NCI-H2196 treated with DMSO at 0.1 percent for 48 hours (cell line): ENCODE measurements around the gene MTM1.

Source experiments
- DNase-seq: peaks from one replicate; lab custom pipeline; 2025; ENCODE audit not compliant: unreplicated experiment; lab: John Stamatoyannopoulos, UW

The MTM1 gene

DNA sequence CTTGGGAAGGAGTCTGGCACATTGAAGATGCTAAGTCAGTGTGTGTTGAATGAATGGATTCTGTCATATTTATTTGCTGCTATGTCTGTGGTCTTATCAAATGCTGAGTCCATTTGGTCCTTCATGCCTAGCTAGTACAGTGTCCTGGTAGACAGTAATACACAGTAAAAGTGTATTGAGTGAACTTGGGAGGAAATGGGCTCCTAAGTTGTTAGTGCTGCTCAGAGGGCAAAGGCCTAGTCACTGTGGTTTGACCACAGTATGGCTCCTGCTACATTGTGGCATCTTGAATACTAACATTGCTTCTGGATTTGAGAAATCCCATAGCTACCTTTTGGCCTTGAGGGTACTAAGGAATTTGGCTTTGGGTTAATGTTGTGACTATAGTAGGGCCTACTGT is 33.9 kb downstream of the MTM1 start:
- no peak for DNase-seq

DNA sequence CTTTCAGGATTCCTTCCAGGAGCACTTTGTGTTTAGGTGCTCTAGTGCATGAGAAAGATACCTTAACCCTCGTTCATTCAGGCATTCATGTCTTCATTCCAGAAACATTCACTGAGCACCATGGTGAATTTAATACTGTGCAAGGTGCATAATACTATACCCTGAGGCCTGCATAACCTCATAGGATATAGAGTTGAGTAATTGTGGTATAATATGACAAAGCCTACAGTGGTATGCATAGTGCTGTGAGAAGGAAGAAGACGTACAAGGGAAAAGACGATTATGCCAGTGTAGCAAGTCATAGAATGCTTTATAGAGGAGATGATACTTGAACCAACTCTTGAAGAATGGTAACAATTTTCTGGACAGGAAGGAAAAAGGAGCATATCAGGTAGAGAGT is 34.3 kb downstream of the MTM1 start:
- no peak for DNase-seq

DNA sequence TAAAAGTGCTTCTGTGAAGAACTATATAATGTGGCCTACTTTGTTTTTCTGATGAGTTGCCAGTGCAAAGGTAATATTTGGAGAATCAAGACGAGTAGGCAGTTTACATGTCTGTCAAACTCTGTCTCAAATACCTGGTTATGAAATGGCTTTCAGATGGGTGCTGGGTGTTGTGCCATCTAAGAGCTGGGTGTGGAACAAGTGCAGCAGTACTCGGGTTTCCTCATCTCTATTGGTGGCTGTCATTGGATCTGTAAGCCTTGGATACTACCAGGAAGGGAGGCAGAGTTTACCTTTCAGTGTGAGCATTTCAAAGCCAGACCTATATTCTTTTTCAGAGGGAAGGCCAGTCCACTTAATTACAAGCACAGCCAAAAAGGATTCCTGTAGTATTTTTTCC is 37.2 kb downstream of the MTM1 start:
- DNase-seq, result peak; percentile 1

DNA sequence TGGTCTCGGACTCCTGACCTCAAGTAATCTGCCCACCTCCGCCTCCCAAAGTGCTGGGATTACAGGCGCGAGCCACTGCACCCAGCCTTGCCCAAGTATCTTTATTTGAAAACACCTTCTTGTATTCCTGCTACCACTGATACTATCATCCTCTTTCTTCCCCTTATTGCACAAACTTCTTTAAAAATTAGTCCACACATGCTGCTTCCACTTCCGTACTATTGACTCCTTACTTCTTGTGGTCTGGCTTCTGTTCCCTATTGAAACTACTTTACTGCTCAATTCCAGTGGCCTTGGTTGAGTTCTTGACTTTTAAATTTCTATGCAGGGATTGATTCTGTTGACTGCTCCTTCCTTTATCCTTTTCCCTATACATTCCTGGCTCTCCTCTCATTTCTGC is 38.8 kb downstream of the MTM1 start:
- DNase-seq, result no peak

DNA sequence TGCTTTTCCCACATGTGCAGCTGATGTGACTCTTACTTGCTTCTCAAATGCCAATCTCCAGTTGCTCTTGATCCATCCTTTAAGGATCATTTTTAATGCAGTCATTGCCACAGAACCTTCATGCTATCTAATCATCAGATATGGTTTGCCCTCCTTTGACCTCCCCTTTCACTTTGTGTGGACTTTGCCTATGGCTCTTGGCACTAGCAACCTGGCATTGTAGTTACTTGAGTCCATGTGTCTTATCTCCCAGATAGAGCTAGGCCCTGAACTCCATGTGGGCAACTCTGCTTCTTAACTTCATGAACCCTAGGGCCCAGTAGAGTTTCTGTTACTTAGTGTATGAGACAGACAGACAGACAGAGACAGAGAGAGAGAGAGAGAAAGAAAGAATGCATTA is 41.6 kb downstream of the MTM1 start:
- no peak for DNase-seq

DNA sequence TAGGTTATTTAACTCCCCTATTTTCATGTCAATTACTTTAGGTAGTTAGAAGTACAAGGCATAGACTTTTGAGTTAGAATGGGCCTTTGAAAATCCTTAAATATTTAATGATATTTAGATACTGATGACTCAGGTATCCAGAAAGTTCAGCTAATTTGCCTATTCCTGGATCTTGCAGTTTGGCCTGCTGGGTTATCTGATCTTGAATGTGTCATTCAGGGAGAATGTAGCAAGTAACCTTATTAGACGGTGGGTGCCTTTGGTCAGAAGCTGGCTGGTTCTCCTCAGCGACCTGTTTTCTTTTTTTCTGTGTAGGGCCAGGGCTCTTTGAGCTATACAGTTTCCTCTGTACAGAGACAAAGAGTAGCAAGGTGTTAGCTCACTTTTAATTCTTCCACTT is 42.0 kb downstream of the MTM1 start:
- DNase-seq, result no peak

DNA sequence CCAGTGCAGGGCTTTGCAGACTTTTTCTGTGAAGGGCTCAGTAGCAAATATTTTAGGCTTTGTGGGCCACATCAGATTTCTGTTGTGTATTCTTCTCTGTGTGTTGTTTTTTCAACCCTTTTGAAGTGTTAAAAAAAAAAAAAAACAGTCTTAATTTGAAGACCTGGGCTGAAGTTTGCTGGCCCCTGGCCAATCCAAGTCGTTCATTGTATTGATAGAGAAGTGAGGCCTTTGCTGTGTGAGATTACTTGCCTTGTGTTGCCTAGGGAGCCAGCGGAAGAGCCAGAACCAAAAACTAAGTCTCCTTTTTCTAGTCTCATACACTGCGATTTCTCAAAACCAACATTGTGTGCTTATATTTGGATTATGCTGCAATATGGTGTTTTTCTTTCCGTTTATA is 46.9 kb downstream of the MTM1 start:
- no peak for DNase-seq

DNA sequence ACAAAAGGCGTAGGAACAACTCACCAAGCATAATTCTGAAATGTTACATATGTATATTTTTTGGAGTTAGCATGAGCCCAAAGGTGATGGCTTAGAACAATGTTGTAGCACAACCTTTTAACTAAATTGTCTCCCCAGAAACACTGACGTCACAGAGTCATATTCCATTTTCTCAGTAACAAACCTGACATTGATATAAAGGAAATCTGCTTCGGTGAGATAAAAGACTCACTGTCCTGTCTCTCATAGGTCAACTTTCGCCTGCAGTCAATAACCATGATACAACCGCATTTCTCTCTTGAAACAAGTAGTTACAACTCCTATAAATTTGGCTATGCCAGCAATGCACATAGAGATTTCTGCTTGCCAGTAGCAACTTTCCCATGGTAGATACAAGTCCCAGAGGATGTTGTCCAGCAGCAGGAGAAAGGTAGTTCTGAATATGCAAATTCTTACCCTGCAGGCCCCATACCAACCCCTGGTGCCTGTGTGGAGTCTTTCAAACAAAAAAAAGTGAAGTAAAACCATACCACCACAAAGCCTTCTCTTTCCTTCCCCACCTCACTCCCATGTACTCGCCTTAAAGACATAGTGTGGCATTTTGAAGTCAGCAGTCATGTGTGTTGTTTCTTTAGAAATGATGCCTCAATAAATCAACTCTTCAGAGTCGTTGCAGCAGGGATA is 47.9 kb downstream of the MTM1 start:
- DNase-seq, result no peak

DNA sequence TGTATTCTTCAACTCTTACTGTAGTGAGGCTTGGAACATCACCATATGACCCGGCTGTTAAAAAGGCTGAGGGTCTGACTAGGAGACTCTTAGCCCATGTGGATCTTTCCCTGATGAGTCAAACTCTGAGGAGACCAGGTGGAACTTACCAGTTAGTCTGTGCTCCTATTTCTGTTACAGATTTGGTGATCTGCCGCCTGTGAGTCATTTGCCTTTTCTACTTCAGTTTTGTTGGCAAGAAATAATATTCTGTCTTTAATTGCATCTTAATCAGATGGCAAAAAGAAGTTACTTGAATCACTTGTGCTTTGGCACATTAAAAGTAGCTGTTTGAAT is 48.4 kb downstream of the MTM1 start:
- DNase-seq, result no peak

DNA sequence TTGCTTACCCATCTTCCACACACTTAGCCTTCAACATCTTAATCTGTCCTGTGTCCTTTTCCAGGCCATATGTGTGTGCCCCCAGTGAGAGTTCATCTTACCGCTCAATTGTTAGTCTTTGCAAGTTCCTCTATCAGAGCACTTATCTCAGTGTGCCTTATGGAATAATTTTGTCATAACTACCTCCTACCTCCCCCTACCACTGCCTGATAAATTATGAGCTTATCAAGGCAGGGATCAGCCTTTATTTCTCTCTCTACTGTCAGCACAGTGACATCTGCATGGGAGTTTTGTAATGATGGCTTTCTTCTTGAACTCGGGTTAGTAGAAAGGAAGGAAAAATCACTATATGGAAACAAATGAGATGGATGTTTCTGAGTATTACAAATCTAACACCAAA is 53.2 kb downstream of the MTM1 start:
- no peak for DNase-seq

DNA sequence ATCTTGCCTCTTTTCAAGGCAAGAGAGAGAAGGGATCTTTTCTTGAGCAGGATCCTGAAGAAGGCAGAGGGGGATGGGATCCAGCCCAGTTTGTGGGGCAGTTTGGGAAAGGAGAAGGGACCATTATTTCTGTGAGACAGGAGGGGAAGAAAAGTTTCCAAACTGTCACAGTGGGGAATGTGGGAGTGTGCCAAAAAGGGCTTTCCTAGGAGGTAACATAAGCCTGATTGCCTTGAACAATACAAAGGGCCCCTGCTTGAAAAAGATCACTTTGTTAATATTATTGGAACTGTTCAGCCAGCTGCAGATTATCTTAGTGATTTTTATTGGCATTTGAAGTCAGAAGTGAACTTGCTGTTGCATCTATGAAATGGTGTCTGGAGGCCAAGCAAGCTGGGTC is 55.2 kb downstream of the MTM1 start:
- no peak for DNase-seq

DNA sequence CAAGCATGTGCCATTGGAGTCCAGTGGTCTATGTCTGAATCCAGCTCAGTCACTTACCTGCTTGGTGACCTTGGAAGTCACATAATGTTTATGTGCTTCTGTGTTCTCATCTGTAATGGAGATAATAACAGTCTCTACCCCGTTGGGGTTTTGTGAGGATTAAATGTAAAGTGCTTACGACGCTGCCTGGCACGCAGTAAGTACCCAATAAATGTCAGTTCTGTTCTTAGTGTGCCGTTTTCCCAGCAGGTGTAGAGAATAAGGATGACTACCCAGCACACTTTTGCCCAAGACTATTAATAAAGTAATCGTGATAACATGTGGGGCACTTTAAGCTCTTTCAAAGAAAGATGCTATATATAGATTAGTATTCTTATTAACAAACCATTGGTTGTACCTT is 56.7 kb downstream of the MTM1 start:
- DNase-seq, result no peak

DNA sequence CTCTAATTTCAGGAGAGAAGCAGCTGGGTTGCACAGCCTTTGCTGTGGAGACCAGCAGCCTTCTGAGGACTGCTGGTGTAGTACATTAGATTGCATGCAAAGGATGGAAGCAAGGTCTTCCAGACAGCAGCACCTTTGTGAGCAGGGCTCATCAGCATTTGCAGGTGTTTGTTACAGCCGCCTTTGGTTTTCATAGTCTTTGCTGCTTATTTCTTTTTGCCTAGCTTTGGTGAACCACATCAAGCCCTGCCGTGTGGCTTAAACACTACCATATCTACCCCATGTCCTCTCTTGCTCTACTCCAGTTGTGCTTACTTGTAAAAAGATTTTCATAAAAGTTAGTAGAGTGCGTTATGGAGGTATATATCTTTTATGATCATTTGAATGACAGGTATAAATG is 57.5 kb downstream of the MTM1 start:
- DNase-seq, result no peak

DNA sequence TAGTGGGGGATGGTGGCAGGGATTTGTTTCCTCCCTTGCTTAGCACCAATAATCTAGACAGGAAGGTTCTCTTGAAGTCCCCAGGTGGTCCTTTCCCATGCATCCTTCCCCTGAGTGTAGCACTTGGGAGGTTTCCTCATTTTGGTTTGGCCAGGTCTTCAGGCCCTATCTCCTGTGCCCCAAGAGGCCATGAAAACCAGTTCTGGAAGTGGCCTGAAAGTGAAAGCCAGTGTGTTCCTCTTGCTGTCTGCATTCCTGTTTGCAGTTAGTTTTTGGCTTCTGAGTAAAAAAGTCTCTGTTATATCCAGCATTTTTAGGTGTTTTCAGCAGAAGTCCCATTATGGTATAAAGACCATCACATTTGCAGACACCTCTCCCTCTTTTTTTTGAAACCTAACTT is 59.5 kb downstream of the MTM1 start:
- DNase-seq, result no peak

DNA sequence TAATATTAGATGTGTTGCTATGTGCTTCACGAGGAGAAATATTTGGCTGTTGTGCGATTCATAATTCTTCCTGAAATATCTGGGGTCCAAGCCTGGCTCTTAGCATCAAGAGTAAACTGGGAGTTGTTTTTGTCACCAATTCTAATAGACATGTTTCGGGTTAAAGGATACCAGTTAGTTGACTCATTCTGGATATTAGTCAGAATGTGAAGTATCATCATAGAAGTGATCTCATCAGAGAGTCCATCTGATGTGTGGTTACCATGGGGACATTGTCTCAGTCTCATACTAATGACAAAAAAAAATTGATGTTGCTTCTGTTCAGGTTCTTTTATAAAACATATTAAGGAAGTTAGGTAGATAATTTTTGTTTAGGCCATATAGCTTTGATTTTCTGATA is 67.5 kb downstream of the MTM1 start:
- DNase-seq, result no peak

DNA sequence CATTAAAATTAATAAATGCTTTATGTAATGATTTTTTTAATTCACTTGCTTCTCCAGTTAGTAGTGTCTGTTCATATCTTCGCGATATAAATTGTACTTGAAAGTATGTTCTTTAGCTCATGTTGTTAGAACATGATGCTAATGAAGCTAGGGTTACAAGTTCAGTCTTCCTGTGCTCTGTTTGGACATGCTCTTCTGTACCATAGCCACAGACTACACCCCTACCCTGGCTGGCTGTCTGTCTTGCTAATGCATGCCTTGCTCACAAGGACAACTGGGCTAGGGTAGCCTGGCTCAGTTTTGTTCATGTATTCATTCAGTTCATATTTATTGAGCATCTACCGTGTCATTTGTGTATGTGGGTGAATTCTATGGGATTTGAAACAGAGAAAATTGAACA is 74.0 kb downstream of the MTM1 start:
- DNase-seq, result no peak

DNA sequence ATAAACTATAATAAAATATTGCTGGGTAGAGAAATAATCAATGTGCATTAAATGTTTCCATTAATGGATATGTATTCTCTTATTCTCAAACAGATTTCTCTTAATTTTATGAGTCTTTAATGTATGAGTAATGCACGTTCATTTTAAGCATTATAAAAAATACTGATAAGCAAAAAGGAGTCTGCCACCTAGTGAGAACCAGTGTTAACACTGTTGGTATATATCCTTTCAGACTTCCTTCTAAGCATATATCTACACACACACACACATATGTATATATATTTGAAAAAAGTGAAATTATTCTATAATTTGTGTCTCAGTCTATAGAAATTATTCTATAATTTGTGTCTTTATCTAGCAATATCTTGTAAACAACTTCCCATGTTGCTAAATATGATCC is 74.8 kb downstream of the MTM1 start:
- DNase-seq, result no peak

DNA sequence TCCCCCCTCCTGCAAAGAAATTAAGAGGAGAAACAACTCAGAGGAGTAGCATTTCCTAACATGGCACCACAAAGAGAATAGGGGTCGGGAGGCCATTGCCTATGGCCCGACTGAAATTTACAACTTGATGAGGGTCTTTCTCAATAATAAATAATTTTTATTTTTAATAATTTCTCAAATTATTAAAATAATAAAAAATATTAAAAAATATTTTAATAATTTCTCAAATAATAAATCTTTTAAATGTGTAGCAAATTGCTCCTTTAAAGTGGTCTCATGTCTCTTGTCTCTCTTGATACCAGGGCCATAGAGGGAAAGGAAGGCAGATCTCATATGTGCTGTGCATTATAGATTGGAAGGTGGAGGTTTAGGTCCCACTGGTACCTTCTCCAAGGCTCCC is 75.5 kb downstream of the MTM1 start:
- no peak for DNase-seq

DNA sequence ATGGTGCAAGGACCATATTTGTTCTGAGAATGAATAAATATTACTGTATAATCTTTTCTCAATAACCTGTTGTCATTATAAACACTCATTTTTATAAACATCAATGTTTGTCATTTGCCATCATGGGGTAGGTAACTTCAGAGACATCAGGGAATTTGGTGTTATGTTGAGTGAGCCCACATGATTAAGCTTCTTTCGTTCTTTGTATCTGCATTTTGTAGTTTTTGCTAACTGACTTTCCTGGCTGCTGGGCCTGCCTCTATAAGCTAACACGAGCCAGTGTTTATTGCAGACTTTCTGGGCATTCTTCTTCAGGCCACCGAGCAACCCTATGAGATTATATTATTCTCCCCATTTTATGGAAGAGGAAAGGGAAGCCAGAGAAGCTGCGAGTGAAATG is 76.0 kb downstream of the MTM1 start:
- no peak for DNase-seq

DNA sequence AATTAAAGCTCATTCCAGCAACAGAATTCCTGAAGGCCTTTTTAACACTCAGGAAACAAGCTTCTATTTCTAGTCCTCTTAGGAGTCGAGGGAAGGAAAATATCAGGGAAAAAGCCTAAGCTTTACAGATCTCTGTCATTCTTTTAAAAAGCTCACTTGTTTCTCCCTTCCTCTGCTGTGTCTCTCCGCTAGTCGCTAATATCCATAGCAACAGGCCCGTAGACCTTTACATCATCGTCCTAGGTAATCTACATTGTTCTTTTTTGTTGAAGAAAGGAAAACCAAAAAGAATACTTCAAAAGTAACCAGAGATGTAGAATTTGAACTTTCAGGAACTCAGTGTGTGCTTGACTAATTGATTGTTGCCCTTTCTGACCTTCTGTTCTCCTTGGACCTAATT is 78.9 kb downstream of the MTM1 start:
- DNase-seq, result no peak

DNA sequence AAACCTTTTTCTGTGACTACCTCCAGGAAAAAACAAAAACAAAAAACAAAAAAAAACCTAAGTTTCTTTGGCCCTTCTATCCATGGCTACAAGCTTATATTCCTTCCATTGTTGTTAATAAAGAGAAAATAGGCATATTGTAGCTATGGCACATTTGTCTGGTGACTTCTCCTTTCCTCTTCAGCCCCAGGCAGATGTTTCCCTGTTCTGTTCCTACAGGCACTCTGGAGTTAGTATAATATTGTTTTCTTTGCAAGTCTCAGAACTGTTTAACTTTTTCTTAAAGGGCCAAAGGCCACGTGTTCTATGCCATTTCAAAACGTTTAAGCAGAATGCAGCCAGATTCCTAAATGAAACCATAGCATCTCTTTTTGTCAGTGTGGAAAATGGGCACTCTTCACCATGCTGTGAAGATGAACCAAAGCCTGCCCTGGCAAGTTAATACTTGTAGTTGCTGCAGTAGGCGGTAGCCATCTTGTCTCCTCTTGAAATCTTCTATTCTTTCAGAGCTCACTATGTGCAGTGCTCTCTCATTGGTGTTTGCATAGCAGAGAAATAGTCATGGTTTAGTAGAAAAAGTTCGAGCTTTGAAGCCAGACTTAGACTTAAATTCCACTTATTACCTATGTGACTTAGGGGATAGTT is 80.0 kb downstream of the MTM1 start:
- no peak for DNase-seq

DNA sequence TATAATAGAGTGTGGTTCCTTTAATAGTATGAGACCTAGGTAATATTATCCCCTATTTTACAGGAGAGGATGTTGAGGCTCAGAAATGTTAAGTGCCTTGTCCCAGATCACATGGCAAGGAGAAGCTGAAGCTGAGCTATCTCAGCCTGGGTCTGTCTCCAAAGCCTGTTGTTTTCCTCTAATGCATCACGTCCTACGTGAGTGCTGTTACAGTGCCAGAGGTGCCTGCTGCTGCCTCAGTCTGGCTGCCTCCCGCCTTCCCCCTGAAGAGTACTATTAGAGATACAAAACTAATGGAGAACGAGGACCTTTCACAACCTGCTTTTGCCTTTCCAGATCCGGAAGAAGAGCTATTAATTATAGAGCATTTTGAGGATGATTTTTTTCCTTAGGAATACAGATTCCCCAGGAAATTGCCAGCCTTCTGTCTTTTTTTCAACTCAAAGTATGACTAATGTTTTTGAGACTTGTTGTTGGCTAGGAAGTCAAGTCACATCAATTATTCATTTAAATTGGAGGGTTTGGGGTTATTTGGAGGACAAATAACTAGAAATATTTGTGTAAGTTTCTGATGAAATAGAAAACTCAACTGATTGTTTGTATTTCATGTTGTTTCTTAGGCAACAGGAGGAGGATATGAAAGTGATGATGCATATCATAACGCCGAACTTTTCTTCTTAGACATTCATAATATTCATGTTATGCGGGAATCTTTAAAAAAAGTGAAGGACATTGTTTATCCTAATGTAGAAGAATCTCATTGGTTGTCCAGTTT is 80.9 kb downstream of the MTM1 start:
- no peak for DNase-seq

DNA sequence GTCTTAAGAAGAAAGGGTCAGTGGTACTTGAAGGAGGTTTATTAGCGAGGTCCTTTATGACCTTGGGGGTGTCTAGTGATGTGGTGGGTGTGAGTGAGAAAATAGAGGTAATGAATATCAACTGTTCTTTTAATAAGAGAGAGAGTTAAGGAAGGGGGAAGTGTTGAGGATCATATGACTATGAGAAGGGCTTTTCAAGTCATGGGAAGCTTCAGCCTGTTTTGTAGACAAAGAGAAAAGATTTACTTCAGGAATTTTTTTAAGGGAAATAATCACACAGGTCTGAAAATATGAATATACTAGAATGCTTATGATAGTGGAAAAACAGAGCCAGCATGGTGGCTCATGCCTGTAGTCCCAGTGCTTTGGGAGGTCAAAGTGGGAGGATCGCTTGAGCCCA is 83.5 kb downstream of the MTM1 start:
- DNase-seq, result no peak
